ENCODE measurements around the gene BNIP5.
A peak's percentile ranks its signal among the peaks of the same experiment; 100 is the strongest.

Gene BNIP5

DNA sequence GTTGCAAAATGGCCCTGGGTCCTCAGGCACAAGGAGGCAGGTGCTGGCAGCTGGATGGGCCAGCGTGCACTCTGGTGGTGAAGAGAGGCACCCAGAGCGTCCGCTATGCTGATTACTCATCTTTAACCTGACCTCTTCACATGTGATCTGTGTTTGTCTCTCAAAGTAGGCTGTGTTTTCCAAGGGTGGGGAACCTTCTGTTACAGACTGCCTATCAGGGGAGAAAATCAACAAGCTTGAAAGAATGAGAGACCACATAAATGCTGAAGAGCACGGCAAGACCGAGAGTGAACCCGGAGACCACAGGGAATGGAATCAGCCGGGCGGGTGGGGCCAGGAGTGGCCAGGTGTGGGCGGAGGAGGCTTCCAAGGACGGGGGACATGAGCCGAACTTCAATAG is 16.2 kb downstream of the BNIP5 start:
- no peak for DNase-seq

GRCh38 chr6:36319821-36320220 is 16.9 kb downstream of the BNIP5 start:
- DNase-seq: no peak

- DNase-seq: no peak
These were observed 17.3 kb downstream of the BNIP5 start for GRCh38 chr6:36319436-36319762.

DNA sequence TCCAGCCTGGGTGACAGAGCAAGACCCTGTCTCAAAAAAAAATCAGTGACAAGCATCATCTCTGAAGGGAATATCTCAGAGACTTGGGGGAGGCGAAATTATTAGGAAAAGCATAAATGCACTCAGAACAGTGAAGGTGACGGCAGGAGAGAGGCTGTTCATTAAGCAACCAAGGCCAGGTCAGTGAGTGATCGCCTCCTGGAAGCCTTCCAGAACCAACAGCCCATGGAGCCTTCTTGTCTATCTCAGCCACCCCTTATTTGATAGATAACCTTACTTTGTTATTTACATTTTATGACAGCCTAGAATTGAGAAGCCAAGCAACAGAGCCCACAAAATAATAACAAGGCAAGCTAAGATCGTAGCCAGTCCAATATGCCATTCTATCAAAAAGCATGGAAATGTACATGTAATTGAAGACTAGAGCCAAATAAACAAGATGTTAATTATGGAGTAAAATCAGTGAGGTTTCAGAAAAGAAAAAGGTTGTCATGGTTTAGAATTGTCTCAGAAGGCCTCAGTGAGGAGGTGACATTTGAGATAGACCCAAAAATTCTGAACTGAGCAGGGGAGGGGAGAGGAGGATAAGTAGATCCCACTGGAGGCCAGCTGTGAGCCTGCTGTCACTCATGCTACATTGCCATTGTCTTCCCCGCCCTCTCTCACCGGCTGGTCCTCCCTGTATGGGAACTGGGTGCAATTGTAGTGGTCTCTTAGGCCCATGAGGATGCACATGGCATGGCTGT is 17.8 kb downstream of the BNIP5 start:
- DNase-seq: no peak

GRCh38 chr6:36317623-36318022 is 19.1 kb downstream of the BNIP5 start:
- no peak for DNase-seq

DNA sequence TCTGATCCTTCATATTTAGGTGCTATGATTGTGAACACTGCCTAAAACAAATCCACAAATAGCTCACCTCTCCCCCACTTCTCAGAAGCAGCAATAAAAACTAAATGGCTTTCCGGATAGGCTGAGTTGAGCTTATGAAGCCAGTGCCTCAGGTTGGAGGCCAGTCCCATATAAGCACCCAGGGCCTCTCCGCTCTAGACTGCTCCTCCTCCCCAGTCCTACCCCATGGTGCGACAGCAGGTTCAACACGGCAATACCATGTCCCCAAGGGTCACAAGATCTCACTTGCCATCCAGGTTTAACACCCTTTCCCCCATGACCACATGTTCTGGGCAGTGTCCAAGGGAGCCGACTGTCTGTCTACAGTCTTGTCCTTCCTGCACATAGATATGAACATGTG is 20.8 kb downstream of the BNIP5 start:
- DNase-seq: no peak

DNA sequence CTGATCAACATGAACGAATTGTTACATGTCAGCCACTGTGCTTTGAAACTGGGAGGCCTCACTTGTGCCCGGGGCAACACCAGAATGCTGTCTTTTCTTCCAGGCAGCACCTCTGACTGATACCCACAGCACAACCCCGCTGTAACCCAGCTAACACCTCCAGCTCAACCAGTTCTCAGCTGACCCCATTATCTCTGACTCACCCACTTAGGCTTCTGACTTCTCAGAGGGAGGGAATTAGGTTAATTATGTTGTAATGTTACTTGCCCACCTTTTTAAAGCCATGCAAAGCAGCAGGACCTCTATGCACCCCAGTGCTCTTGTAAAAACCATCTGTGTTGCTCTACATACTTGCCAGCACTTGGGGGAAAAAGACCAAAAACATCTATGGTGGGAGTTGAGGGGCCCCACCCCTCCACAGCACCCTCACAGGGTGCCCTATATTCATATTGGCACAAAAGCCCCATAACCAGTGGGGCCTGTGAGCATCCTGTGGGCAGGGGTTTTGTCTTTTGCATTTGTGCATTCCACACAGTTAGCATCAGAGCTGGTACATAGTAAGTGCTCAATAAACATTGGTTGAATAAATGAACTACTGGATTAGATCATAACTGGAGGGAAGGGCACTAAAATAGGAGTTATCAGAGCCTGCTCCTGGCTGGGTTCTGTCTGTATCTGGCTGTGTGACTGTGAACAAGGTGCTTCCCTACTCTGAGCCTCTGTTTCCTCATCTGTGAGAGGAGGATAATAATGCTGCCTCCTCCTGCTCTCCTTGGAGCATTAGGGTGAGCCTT is 22.3 kb downstream of the BNIP5 start:
- DNase-seq: no peak

DNA sequence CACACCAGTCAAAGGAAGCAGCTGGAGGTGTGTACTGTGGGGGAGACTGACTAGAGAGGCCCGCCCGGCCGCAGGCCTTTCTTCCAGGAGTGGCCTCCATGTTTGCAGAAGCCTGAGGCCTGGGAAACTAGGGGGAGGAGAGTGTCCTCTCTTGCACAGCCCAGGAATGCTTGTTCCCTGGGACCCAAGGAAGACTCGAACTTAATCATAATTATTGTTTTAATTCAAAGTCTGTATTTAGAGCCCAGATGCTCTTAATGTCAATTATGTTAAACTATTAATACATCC is 23.1 kb downstream of the BNIP5 start:
- DNase-seq: no peak

DNA sequence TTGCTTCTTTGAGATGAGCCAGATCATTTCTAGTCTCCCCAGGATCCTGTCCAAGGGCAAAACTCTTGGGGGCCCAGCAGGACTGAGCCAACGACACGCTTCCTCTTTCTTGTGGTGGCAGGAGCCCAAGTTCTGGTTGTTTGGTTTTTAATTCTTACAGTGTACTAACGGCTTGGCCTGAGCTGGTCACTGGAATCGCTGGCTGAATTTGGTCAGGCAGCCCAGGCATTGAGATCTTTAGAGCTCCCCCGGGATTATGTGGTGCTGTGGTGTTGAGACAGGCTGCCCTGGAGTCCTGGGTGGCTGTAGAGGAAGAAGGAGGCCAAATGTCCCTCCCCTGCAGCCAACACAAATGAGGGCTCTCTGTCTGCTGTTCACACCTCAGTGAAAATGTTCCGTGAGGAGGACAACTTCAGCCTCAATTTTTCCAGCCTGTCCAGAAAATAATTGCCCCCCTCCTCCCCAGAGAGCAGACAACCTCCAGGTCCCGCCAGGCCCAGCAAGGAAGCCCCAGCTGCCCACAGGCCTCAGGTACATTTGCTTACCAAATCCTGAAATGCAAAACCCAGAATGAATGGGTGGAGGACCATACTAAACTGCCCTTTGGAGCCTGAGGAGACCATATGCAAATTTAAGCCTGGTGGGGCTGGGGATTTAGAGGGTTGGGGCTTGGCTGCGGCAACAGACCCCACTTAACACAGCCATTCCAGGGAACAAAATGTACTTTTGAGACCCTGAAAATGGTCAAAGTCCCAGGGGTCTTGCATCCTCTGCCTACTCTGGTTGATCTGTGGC is 23.6 kb downstream of the BNIP5 start:
- no peak for DNase-seq

GRCh38 chr6:36309900-36310299 is 26.8 kb downstream of the BNIP5 start:
- DNase-seq: no peak

DNA sequence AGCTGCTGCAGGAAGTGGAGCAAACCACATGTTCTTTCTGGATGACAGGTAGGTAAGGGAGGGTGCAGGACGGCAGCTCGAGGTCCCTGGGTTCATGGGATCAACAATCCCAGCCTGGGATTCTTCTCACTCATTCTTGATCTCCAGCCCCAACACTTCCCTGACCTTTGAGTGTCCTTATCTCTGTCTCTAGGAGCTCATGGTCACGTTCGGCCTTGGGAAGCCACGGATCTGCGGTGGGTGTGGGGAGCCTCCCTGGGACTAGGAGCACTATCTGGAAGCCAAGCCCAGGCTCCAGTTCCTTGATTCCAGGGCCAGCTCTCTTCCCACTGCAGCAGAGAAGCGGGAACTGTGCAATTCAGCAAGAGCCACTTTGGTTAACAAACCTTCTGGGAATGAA is 27.5 kb downstream of the BNIP5 start:
- no peak for DNase-seq

DNA sequence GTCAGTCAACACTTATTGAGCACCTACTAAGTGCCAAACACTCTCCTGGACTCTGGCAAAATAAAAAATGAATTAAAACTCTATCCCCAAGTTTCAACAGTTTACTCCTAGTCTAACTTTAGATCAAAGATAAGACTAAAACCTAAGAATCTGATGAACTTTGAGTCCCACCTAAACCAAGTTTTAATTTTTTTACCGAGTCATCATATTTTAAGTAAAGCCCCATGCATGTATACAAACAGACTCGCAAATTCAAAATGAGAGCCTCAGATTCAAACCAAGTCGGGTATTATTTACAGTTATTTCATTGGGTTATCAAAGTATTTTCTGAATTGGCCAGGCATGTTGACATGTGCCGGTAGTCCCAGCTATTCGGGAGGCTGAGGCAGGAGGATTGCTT is 28.2 kb downstream of the BNIP5 start:
- DNase-seq: no peak

- no peak for DNase-seq
These were observed 30.3 kb downstream of the BNIP5 start for GRCh38 chr6:36306375-36306774.

DNA sequence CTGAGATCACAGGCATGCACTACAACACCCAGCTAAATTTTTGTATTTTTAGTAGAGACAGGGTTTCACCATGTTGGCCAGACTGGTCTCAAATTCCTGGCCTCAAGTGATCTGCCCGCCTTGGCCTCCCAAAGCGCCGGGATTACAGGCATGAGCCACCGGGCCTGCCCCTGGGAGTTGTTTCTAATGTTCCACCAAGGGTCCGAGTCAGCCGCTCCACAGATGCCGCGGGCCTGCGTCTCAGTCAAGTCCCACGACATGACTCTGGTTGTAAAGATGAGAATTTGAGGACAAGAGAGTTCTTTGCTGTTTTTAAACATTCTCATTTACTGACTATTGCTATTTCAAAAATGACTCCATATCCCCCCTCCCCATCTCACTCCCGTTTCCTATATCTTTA is 30.8 kb downstream of the BNIP5 start:
- no peak for DNase-seq

GRCh38 chr6:36302227-36302976 is 34.3 kb downstream of the BNIP5 start:
- peak; percentile 93 for DNase-seq

- DNase-seq: no peak
These were observed 34.9 kb downstream of the BNIP5 start for GRCh38 chr6:36301781-36302180.

- no peak for DNase-seq
These were observed 35.5 kb downstream of the BNIP5 start for GRCh38 chr6:36301085-36301658.

- DNase-seq: no peak
These were observed 38.7 kb downstream of the BNIP5 start for GRCh38 chr6:36298027-36298426.

DNA sequence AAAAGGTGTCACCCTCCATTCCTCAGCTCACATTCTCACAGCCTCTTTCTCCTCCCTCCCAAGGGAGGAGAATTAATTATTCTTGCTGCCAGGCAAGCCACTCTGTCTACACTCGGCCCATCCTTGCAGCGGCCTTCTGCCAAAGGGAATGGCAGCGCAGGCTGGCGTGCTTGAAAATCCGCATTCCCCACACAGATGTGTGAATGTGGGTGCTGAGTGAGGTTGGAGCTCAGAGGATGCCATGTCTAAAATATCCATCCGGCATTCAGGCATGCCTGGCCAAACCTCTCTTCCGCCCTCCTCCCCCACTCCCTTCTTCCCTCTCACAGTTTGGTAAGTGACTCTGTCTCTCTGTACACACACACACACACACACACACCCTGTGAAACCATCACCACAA is 39.2 kb downstream of the BNIP5 start:
- DNase-seq: no peak

- no peak for DNase-seq
These were observed 39.6 kb downstream of the BNIP5 start for GRCh38 chr6:36297051-36297450.

DNA sequence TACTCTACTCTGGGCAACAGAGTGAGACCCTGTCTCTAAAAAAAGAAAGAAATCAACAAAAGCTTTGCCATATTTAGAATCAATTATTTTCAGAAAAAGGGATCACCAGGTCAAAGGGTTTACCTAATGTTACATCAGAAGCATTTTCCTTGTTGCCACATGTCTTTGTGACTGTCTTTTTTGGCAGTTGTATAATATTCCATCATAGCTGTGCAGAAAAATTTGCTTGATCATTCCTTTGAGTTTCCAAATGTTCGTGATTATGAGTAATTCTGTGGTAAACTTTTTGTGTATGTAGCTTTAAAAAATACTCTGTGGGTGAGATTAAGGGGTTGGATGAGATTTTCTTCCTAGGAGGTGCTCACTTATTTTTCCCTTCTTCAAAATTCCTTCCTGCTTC is 40.4 kb downstream of the BNIP5 start:
- DNase-seq: no peak

DNA sequence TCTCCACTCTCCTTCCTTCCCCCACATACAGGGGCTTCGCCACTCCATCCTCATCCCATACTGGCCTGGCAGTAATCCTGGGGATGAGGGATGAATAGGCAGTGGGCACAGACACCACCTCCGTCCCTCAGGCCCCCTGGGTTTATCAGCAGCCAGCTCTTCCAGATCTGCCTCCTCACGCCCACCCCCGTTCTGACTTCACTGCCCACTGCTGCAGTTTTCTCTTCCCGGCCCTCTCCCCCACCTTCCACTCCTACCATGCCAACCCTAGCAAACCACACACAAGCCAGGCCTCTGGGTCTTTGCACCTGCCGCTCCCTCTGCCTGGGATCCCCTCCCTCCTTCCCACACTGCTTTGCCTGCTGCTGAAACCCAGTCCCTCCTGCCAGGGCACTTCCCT is 44.5 kb downstream of the BNIP5 start:
- no peak for DNase-seq

All from CD4-positive, alpha-beta T cell treated with Interleukin-10 for 1 hour (primary cell).